Thyroid gland (tissue), 4 donors: ENCODE results near the gene TMEM161A. TPM values are rescaled to one million over a fixed set of nuclear protein-coding genes. Genes with fewer than 3 reads are reported as not detected.
A peak's percentile ranks its signal among the peaks of the same experiment; 100 is the strongest.

Source experiments
- DNase-seq, 2 donors: peaks; one replicate each; pipeline ENCODE4 v3.0.0-alpha.2; 2019
- H3K27ac ChIP-seq, 3 donors: fragments of 200-600 bp; sonication (generic); 1 replicate in 2 of 3; 2 replicates in 1 of 3; pipeline ENCODE4 v1.5.1; 2016 to 2019; ENCODE audit warnings: mild to moderate bottlenecking in 1 of 3, moderate library complexity in 1 of 3
- H3K27me3 ChIP-seq: fragments of 200-600 bp; sonication (generic); one replicate; pipeline ENCODE4 v1.5.1; 2019
- H3K36me3 ChIP-seq, 2 donors: fragments of 200-600 bp; sonication (generic); one replicate each; pipeline ENCODE4 v1.5.1; 2016 to 2019
- H3K4me1 ChIP-seq, 2 donors: fragments of 200-600 bp; sonication (generic); one replicate each; pipeline ENCODE4 v1.5.1; 2017 to 2019
- H3K4me3 ChIP-seq, 3 donors: fragments of 200-600 bp; sonication (generic); replicated peaks in 1 of 3; 1 replicate in 2 of 3; 2 replicates in 1 of 3; pipeline ENCODE4 v1.5.1; 2016; ENCODE audit warnings: mild to moderate bottlenecking in 1 of 3
- H3K9me3 ChIP-seq: fragments of 200-600 bp; sonication (generic); one replicate; pipeline ENCODE4 v1.5.1; 2017
- POLR2A ChIP-seq, 2 donors: fragments of 450-650 bp; IDR thresholded peaks; one replicate each; pipeline ENCODE4 v1.6.1; 2017; ENCODE audit warnings: antibody characterized with exemption in 2 of 2, mild to moderate bottlenecking in 2 of 2, moderate library complexity in 1 of 2
- WGBS, 2 donors: methylation state at CpG; one replicate each; pipeline ENCODE4 v1.1.5; 2017; 5-methylcytosine and 5-hydroxymethylcytosine counted together
- intact Hi-C: fragments of 100-400 bp; cut with DNase I; formaldehyde crosslinking; loops from one replicate; pipeline ENCODE4 v1.15.1; 2023
- total RNA-seq, 4 donors: library from RNA; depleted of rRNA; stranded (reverse); fragments of >200 nt; gene quantifications; one replicate each; pipeline ENCODE4 v1.2.3, GENCODE V29; 2016
- TF ChIP-seq, protein P1 (sequence below), 6 experiments: fragments of 200-600 bp in 3 of 6; fragments of 450-650 bp in 3 of 6; sonication (generic) in 3 of 6; IDR thresholded peaks; one replicate each; pipeline ENCODE4 v1.5.1; 2016 to 2019; ENCODE audit warnings: antibody characterized with exemption in 6 of 6, mild to moderate bottlenecking in 2 of 6, inconsistent platforms in 1 of 6, moderate library complexity in 1 of 6

TMEM161A gene
- total RNA-seq, 4 donors from 2014 or later: 29.6 to 37.8 (median 33.1) TPM

DNA sequence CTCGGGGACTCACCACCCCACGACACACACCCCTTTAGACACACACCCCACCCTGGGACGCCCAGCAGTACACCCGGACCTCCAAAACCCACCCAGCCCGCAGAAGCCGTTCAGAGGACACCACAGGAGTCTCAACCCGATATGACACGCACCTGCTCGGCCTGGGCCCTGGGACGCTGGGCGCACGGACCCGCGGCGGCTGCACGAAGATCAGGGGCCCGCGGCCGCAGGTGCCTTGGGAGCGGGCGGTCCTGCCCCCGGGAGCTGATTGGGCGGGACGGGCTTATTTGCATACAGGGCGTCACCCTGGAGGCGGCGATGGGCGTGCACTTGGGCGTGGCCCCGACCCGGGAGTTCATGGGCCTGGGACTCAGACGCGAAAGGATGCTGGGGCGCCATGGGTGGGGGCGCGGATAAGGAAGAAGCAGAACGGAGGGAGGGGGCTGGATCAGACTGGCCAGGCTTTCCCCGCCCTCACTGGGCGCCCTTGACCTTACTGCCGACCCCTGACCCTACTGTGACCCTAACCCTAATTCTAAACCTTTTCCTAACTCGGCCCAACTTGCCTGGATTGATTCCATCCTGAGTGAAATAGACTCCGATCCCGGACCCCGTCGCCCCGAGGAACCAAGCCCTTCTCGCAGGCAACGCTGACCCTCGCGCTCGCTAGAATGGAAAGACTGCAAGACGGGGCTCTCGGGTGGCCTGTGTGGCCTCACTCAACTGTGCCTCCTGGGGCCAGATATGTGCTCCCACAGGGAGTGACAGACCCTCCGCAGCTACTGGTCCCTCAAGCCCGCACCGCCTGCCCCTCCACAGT lies 32.0 kb upstream of the TMEM161A start, which contains the start of gene MEF2B:
TSS of gene MEF2B (minus strand) at position 211 of the 820 bp plus-strand sequence. CDS start 19,528 bp downstream, outside the sequence.
- WGBS, 2 donors: 24 to 26% methylated on average over 28 to 33 of the region's 56 CpGs
- H3K27ac ChIP-seq: no peak within 1 kb of the TSS
- no peaks in the 10 kb centered on the region for H3K9me3 ChIP-seq
- no peaks in the 10 kb centered on the region for H3K27me3 ChIP-seq
- no peaks in the 10 kb centered on the region for H3K36me3 ChIP-seq
- intact Hi-C loops: no loop called here
- H3K4me1 ChIP-seq: peaks cover 4 to 10% of the 10 kb centered on the region in 2 donors
- H3K4me3 ChIP-seq: peak within 1 kb of the TSS in 1 of 3 donors; percentile 14
- peak; percentile 82 for DNase-seq
- no peak for TF ChIP-seq POLR2A (IDR thresholded peaks at IDR 0.05)
- TF ChIP-seq, protein P1, sequence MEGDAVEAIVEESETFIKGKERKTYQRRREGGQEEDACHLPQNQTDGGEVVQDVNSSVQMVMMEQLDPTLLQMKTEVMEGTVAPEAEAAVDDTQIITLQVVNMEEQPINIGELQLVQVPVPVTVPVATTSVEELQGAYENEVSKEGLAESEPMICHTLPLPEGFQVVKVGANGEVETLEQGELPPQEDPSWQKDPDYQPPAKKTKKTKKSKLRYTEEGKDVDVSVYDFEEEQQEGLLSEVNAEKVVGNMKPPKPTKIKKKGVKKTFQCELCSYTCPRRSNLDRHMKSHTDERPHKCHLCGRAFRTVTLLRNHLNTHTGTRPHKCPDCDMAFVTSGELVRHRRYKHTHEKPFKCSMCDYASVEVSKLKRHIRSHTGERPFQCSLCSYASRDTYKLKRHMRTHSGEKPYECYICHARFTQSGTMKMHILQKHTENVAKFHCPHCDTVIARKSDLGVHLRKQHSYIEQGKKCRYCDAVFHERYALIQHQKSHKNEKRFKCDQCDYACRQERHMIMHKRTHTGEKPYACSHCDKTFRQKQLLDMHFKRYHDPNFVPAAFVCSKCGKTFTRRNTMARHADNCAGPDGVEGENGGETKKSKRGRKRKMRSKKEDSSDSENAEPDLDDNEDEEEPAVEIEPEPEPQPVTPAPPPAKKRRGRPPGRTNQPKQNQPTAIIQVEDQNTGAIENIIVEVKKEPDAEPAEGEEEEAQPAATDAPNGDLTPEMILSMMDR (IDR thresholded peaks at IDR 0.05): no peak

DNA sequence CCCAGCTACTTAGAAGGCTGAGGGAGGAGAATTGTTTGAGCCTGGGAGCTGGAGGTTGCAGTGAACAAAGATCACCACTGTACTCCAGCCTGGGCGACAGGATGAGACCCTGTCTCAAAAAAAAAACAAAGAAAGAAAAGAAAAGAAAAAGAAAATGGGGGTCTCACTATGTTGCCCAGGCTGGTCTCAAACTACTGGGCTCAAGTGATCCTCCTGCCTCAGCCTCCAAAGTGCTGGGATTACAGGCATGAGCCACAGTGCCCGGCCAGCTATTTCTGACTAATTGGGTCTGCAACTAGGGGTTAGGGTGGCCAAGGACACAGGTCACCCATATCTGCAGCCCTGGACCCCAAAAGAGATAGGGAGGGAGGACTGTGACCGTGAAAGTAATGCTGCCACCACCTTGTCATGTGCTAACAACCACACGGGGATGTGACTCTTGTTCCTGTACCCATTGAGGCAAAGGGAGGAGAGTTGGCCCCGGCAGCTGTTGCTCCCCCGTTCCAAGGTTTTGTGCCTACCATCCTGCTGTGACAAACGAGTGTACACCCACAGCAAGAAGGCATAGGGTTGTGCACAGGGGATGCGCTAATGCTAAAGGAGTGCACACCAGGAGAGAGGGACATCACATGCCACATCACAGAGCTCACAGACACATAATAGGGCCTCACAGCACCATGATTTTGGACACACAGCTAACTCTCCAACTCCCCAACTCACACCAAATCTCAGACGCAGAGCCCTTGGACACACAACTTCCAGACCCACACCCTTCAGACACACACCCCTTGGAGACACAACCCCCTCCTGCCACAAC lies 31.2 kb upstream of the TMEM161A start:
- H3K9me3 ChIP-seq: no peaks in the 10 kb centered on the region
- no peak for TF ChIP-seq POLR2A (IDR thresholded peaks at IDR 0.05)
- TF ChIP-seq, protein P1 (IDR thresholded peaks at IDR 0.05): no peak
- WGBS, 2 donors: 83 to 85% methylated on average over 5 to 9 of the region's 9 CpGs
- intact Hi-C loops: no loop called here
- no peaks in the 10 kb centered on the region for H3K36me3 ChIP-seq
- H3K4me1 ChIP-seq: peaks cover 4 to 10% of the 10 kb centered on the region in 2 donors
- peak overlapping the region in 1 of 3 donors; percentile 14 for H3K4me3 ChIP-seq
- no peaks in the 10 kb centered on the region for H3K27me3 ChIP-seq
- DNase-seq: no peak
- H3K27ac ChIP-seq: no peak overlapping the region

DNA sequence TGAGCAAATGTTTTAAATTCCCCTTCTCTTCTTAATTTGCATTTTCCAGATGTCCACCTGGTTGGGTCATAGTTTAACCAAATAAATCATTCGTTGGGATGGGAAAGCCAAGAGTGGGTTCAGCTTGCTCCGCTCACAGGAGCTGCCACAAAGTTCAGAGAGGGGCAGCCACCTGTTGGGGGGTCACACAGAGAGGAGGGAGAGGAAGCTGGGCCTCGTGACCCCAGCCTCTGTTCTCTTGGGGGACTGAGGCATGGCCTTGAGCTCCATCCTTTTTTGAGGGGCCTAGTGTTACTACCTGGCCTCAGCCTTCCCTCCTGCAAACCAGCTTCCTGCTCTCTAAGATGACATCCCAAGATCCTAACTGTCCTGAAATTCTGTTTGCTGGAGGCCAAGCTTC lies 29.3 kb upstream of the TMEM161A start:
- peaks cover 4 to 10% of the 10 kb centered on the region in 2 donors for H3K4me1 ChIP-seq
- no peak overlapping the region for H3K4me3 ChIP-seq
- no peak for DNase-seq
- H3K27me3 ChIP-seq: no peaks in the 10 kb centered on the region
- 88 to 92% methylated on average over 3 of the region's 3 CpGs for WGBS, 2 donors
- no peaks in the 10 kb centered on the region for H3K36me3 ChIP-seq
- H3K9me3 ChIP-seq: no peaks in the 10 kb centered on the region
- TF ChIP-seq, protein P1 (IDR thresholded peaks at IDR 0.05): no peak
- TF ChIP-seq POLR2A (IDR thresholded peaks at IDR 0.05): no peak
- intact Hi-C loops: no loop called here
- H3K27ac ChIP-seq: no peak overlapping the region

DNA sequence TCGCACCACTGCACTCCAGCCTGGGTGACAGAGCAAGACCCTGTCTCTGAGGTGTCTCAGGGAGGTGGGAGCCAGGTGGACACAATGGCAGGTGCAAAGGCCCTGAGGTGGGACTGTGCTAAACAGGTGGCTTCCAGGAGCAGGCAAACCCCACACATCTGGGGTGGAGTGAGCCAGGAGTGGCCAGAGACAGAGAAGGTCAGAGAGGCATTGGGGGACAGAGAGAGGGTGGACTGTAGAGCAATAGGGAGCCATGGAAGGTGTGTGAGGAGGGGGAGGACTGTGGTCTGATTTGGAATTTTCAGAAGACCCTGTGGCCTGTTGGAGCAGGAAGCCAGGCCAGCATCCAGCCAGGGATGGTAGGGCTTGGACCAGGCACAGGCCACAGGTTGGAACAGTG lies 27.1 kb upstream of the TMEM161A start:
- 100% methylated on average over 1 of the region's 1 CpG for whole genome bisulfite sequencing, 2 donors
- intact Hi-C loops: no loop called here
- peaks cover 4 to 7% of the 10 kb centered on the region in 2 donors for H3K4me1 ChIP-seq
- no peaks in the 10 kb centered on the region for H3K27me3 ChIP-seq
- H3K36me3 ChIP-seq: no peaks in the 10 kb centered on the region
- no peak for TF ChIP-seq POLR2A (IDR thresholded peaks at IDR 0.05)
- TF ChIP-seq, protein P1 (IDR thresholded peaks at IDR 0.05): no peak
- no peaks in the 10 kb centered on the region for H3K9me3 ChIP-seq
- no peak overlapping the region for H3K27ac ChIP-seq
- no peak for DNase-seq
- H3K4me3 ChIP-seq: no peak overlapping the region
